Measurements from ENCODE around the gene ABCB10.

- TF ChIP-seq CTCF (IDR thresholded peaks at IDR 0.05) (no peak), POLR2A (IDR thresholded peaks at IDR 0.05) (no peak)
These were observed 20.7 kb upstream of the ABCB10 start for GRCh38 chr1:229579059-229579673.

Measured in Peyer's patch (tissue), 4 donors.